ENCODE results near the gene USP3.

DNA sequence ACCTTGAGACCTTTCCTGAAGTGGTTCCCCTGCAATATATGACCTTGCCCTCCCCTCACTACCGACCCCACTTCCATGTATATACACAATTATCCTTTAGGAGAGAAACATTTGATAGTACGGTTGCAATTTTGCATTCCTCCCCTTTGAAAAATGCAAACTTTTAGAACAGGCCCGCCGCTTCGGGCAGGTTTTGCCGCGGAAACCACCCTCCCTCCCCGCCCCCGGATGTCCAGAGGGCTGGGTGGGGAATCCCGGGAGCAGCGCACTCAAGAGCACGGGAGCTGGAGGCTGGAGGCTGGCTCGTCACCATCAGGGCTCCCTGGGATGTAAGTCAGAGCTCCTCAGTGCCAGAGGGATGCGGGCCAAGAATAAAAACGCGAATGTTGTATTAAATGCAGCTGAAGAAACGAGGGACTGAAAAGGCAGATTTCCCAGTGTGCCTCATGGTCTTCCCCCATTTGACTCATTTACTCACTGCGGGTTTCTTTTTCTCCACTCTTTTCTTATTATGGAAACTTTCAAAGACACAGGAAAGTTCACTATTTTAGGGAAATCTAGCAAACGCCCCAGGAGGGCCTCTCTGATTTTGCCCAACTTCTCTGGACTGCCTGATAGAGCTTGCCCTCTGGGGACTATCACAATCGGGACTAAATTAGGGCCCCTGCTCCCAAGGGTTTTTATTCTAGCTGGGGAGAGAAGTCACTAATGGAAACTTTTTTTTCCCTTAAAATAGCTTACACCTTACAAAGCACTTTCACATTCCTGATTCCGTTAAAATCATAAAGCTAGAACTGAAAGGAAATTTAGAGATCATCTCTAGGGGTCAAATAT is 2.9 kb upstream of the USP3 start:
- TF ChIP-seq, protein P1, sequence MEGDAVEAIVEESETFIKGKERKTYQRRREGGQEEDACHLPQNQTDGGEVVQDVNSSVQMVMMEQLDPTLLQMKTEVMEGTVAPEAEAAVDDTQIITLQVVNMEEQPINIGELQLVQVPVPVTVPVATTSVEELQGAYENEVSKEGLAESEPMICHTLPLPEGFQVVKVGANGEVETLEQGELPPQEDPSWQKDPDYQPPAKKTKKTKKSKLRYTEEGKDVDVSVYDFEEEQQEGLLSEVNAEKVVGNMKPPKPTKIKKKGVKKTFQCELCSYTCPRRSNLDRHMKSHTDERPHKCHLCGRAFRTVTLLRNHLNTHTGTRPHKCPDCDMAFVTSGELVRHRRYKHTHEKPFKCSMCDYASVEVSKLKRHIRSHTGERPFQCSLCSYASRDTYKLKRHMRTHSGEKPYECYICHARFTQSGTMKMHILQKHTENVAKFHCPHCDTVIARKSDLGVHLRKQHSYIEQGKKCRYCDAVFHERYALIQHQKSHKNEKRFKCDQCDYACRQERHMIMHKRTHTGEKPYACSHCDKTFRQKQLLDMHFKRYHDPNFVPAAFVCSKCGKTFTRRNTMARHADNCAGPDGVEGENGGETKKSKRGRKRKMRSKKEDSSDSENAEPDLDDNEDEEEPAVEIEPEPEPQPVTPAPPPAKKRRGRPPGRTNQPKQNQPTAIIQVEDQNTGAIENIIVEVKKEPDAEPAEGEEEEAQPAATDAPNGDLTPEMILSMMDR (IDR thresholded peaks at IDR 0.05; ENCODE audit: extremely low read depth in 1 of 2, insufficient read depth in 1 of 2, low read depth in 1 of 2, low read length in 2 of 2), result no peak
- peak; percentile 26 for TF ChIP-seq POLR2A (IDR thresholded peaks at IDR 0.05; ENCODE audit: low read depth, low read length)
- no peak for TF ChIP-seq EZH2 (IDR thresholded peaks at IDR 0.05; ENCODE audit: borderline replicate concordance, low read depth, low read length, severe bottlenecking)
- peak; percentile 36 for TF ChIP-seq POLR2AphosphoS5 (IDR thresholded peaks at IDR 0.05; ENCODE audit: insufficient read depth, low read depth, low read length)
- TF ChIP-seq JUN (IDR thresholded peaks at IDR 0.05; ENCODE audit: borderline replicate concordance, insufficient read depth, insufficient read length, low read depth), result no peak
- no peak for TF ChIP-seq FOS (IDR thresholded peaks at IDR 0.05; ENCODE audit: borderline replicate concordance, insufficient read depth, low read length)
- TF ChIP-seq, protein P2, sequence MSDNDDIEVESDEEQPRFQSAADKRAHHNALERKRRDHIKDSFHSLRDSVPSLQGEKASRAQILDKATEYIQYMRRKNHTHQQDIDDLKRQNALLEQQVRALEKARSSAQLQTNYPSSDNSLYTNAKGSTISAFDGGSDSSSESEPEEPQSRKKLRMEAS (IDR thresholded peaks at IDR 0.05; ENCODE audit: insufficient read depth, insufficient read length), result no peak
- TF ChIP-seq MYC (IDR thresholded peaks at IDR 0.05; ENCODE audit: low read depth, low read length), result no peak
- TF ChIP-seq GATA2 (IDR thresholded peaks at IDR 0.05; ENCODE audit: insufficient read depth, insufficient read length, low read depth, low read length), result no peak

Data from endothelial cell of umbilical vein (primary cell).